Neuronal stem cell (in vitro differentiated cells): ENCODE results near the gene NPFF.

Experiments used
- DNase-seq: peaks from one replicate; pipeline ENCODE4 v3.0.0-alpha.2; 2013; ENCODE audit warnings: low spot score
- H2AFZ ChIP-seq: one replicate; pipeline ENCODE4 v1.6.1; 2013; ENCODE audit warnings: mild to moderate bottlenecking, low read length, inconsistent platforms
- H2AK5ac ChIP-seq: 2 replicates; pipeline ENCODE4 v1.6.1; 2013; ENCODE audit warnings: low read depth, mild to moderate bottlenecking, inconsistent platforms, low read length, moderate library complexity, mixed read lengths
- H2BK120ac ChIP-seq: 2 replicates; pipeline ENCODE4 v1.6.1; 2013; ENCODE audit warnings: low read depth, mild to moderate bottlenecking, inconsistent platforms, low read length, moderate library complexity, mixed read lengths
- H2BK12ac ChIP-seq: one replicate; pipeline ENCODE4 v1.6.1; 2013; ENCODE audit warnings: low read length, inconsistent platforms
- H2BK15ac ChIP-seq: 2 replicates; pipeline ENCODE4 v1.6.1; 2013; ENCODE audit warnings: mild to moderate bottlenecking, low read length, inconsistent platforms, mixed read lengths
- H2BK5ac ChIP-seq: one replicate; pipeline ENCODE4 v1.6.1; 2013; ENCODE audit warnings: inconsistent platforms, mild to moderate bottlenecking, low read length, moderate library complexity
- H3K14ac ChIP-seq: one replicate; pipeline ENCODE4 v1.6.1; 2013; ENCODE audit warnings: low read length, inconsistent platforms
- H3K18ac ChIP-seq: 2 replicates; pipeline ENCODE4 v1.6.1; 2013; ENCODE audit warnings: low read length, inconsistent platforms
- H3K23ac ChIP-seq: 2 replicates; pipeline ENCODE4 v1.6.1; 2013; ENCODE audit warnings: low read depth, mild to moderate bottlenecking, mixed read lengths, low read length, inconsistent platforms; ENCODE audit not compliant: poor library complexity
- H3K27ac ChIP-seq: replicated peaks from 3 replicates; pipeline ENCODE4 v1.5.1; 2013; ENCODE audit warnings: low read length, inconsistent platforms
- H3K27me3 ChIP-seq, 3 experiments: 2 replicates each; pipeline ENCODE4 v1.6.1; 2013; ENCODE audit warnings: low read length in 3 of 3, mild to moderate bottlenecking in 2 of 3, inconsistent platforms in 1 of 3, low read depth in 1 of 3, mixed read lengths in 1 of 3, moderate library complexity in 1 of 3; ENCODE audit not compliant: control insufficient read depth in 3 of 3, insufficient read depth in 3 of 3
- H3K36me3 ChIP-seq, 2 donors: replicated peaks in 1 of 2; 2 replicates each; pipeline ENCODE4 v1.6.1; 2013; ENCODE audit warnings: low read length in 2 of 2; ENCODE audit not compliant: control insufficient read depth in 2 of 2, insufficient read depth in 2 of 2
- H3K4ac ChIP-seq: 2 replicates; pipeline ENCODE4 v1.6.1; 2013; ENCODE audit warnings: inconsistent platforms, mild to moderate bottlenecking, low read length, moderate library complexity
- H3K4me1 ChIP-seq, 2 donors: 1 replicate in 1 of 2; 2 replicates in 1 of 2; pipeline ENCODE4 v1.6.1; 2013; ENCODE audit warnings: low read length in 2 of 2, low read depth in 1 of 2; ENCODE audit not compliant: control insufficient read depth in 2 of 2, insufficient read depth in 1 of 2
- H3K4me2 ChIP-seq: one replicate; pipeline ENCODE4 v1.6.1; 2013; ENCODE audit warnings: mild to moderate bottlenecking, low read length, inconsistent platforms; ENCODE audit not compliant: insufficient read depth, poor library complexity, severe bottlenecking
- H3K4me3 ChIP-seq, 2 donors: 2 replicates each; pipeline ENCODE4 v1.5.1; 2013; ENCODE audit warnings: low read length in 2 of 2, mild to moderate bottlenecking in 2 of 2, inconsistent platforms in 1 of 2, moderate library complexity in 1 of 2
- H3K79me1 ChIP-seq: one replicate; pipeline ENCODE4 v1.6.1; 2013; ENCODE audit warnings: low read depth, mild to moderate bottlenecking, inconsistent platforms, low read length, moderate library complexity
- H3K9ac ChIP-seq: one replicate; pipeline ENCODE4 v1.6.1; 2013; ENCODE audit warnings: mild to moderate bottlenecking, low read depth, low read length, inconsistent platforms; ENCODE audit not compliant: poor library complexity
- H3K9me3 ChIP-seq, 2 donors: replicated peaks in 1 of 2; 2 replicates each; pipeline versions ENCODE3 to v1.6.1; 2013; ENCODE audit warnings: low read length in 2 of 2, mild to moderate bottlenecking in 2 of 2, inconsistent platforms in 1 of 2, low read depth in 1 of 2, mixed read lengths in 1 of 2, moderate library complexity in 1 of 2; ENCODE audit not compliant: control insufficient read depth in 2 of 2, insufficient read depth in 1 of 2
- H4K8ac ChIP-seq: one replicate; pipeline ENCODE4 v1.6.1; 2013; ENCODE audit warnings: low read depth, mild to moderate bottlenecking, inconsistent platforms, low read length, moderate library complexity
- H4K91ac ChIP-seq: one replicate; pipeline ENCODE4 v1.6.1; 2013; ENCODE audit warnings: low read length, low read depth, mild to moderate bottlenecking, inconsistent platforms; ENCODE audit not compliant: poor library complexity
- WGBS, 2 donors: extraction: QIAGEN DNeasy Blood & Tissue Kit; methylation state at CpG; one replicate each; pipeline ENCODE4 v1.1.7; 2013; ENCODE audit warnings: missing lambda C conversion rate in 2 of 2, mixed read lengths in 1 of 2; ENCODE audit not compliant: insufficient read length in 2 of 2, insufficient replicate concordance in 1 of 2; ENCODE audit errors: extremely low coverage in 2 of 2; 5-methylcytosine and 5-hydroxymethylcytosine counted together

NPFF gene

DNA sequence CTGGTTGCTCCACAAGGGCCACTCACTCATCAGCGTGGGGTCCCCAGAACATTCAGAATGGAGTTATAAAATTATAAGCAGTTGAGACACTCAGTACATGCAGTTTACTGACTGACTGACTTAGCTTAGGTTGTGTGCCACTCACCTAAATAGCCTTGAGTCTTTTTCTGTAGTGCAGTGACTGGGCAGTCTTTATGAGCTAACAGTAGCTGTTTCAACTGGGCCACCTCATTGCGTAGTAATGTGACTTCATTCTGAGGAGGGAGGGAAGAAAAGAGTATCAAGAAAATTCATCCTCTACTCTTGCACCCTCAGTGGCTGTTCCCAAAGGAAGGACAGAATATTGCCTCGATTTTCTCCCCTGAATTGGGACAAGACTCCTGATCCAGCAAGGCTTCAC, 15.8 kb upstream of the NPFF start:
- no peak overlapping the region for H3K4me3 ChIP-seq
- H3K36me3 ChIP-seq, result peaks cover 14 to 79% of the 10 kb centered on the region in 2 donors
- H2AFZ ChIP-seq, result no peak overlapping the region
- no peaks in the 10 kb centered on the region for H3K27me3 ChIP-seq
- WGBS, 2 donors, result no CpG with 5 or more reads among the region's 3 CpGs
- H2BK120ac ChIP-seq, result no peak overlapping the region
- no peak overlapping the region for H4K8ac ChIP-seq
- no peak for DNase-seq
- no peaks in the 10 kb centered on the region for H3K9me3 ChIP-seq
- no peak overlapping the region for H3K4me2 ChIP-seq
- no peak overlapping the region for H3K23ac ChIP-seq
- H2BK12ac ChIP-seq, result no peak overlapping the region
- H3K9ac ChIP-seq, result no peak overlapping the region
- H3K18ac ChIP-seq, result no peak overlapping the region
- no peak overlapping the region for H3K27ac ChIP-seq
- H4K91ac ChIP-seq, result no peak overlapping the region
- no peak overlapping the region for H2AK5ac ChIP-seq
- no peak overlapping the region for H2BK5ac ChIP-seq
- H2BK15ac ChIP-seq, result no peak overlapping the region
- no peaks in the 10 kb centered on the region for H3K4me1 ChIP-seq
- H3K4ac ChIP-seq, result no peak overlapping the region
- no peak overlapping the region for H3K14ac ChIP-seq
- no peaks in the 10 kb centered on the region for H3K79me1 ChIP-seq

DNA sequence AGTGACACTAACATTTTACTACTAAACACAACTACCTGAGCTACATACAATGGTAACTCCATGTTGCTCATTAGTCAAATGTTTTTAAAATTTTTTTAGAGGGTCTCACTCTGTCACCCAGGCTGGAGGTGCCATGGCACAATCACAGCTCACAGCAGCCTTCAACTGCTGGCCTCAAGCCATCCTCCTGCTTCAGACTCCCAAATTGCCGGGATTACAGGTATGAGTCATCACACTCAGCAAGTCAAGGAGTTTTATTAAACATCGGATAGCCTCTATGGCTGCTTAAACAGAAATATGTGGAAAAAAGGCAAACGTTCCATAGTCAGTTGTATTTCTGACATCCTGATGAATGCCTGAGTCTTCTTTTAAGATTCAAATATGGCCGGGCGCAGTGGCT, 11.1 kb upstream of the NPFF start:
- Histone ChIP-seq H3K4me1 (no peaks in the 10 kb centered on the region), H2BK15ac (no peak overlapping the region), H3K9ac (no peak overlapping the region), H3K18ac (no peak overlapping the region), H2BK5ac (no peak overlapping the region), H3K23ac (no peak overlapping the region), H3K27ac (no peak overlapping the region), H3K14ac (no peak overlapping the region), H4K91ac (no peak overlapping the region), H3K79me1 (no peaks in the 10 kb centered on the region), H4K8ac (no peak overlapping the region), H3K27me3 (no peaks in the 10 kb centered on the region), H2AFZ (no peak overlapping the region), H3K36me3 (peaks cover 33 to 92% of the 10 kb centered on the region in 2 donors), H2AK5ac (no peak overlapping the region), H2BK12ac (no peak overlapping the region), H3K4me2 (no peak overlapping the region), H2BK120ac (no peak overlapping the region), H3K9me3 (no peaks in the 10 kb centered on the region), H3K4me3 (no peak overlapping the region), H3K4ac (no peak overlapping the region)
- DNase-seq, result no peak
- WGBS, 2 donors, result no CpG with 5 or more reads among the region's 5 CpGs

DNA sequence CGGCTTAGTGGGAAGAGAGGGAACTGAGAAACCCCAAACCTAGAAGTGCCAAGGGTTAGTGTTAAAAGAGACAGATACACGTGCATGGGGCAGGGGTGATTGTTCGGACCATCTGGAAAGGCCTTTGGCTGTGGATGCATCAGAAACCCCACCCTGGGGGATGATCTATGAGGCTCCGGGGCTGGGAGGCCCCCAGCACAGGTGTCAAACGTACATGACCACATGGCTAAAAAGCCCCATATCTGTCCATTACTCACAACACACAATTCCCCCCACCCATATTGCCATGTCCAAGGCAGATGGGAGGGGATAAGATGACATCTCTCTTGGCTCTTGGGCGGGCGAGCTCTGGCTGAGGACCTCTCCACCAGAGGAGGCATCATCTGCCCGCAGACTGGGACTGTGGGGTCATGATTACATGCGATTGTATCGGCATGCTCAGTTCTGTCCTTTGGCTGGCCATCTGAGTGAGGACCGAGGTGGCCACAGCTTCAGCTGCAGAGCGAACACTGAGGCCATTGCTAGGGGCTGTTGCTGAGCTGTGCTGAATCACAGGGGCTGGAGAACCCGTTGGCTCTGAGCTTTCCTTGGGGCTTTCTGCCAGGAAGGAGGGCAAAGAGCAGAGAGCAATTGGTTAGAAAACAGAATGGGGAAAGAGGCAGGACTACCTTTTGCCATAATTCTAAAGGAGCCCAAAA, 9.6 kb upstream of the NPFF start:
- Histone ChIP-seq H3K9me3 (no peaks in the 10 kb centered on the region), H3K27me3 (no peaks in the 10 kb centered on the region), H3K9ac (no peak overlapping the region), H3K4me3 (no peak overlapping the region), H2BK15ac (no peak overlapping the region), H4K91ac (no peak overlapping the region), H2AK5ac (no peak overlapping the region), H2BK120ac (no peak overlapping the region), H3K36me3 (peaks cover 31 to 92% of the 10 kb centered on the region in 2 donors), H3K4ac (no peak overlapping the region), H3K4me1 (no peaks in the 10 kb centered on the region), H4K8ac (no peak overlapping the region), H2BK12ac (no peak overlapping the region), H3K4me2 (no peak overlapping the region), H3K14ac (no peak overlapping the region), H2AFZ (no peak overlapping the region), H3K79me1 (no peaks in the 10 kb centered on the region), H3K27ac (no peak overlapping the region), H3K23ac (no peak overlapping the region), H2BK5ac (no peak overlapping the region), H3K18ac (no peak overlapping the region)
- DNase-seq, result no peak
- WGBS, 2 donors, result no CpG with 5 or more reads among the region's 13 CpGs

DNA sequence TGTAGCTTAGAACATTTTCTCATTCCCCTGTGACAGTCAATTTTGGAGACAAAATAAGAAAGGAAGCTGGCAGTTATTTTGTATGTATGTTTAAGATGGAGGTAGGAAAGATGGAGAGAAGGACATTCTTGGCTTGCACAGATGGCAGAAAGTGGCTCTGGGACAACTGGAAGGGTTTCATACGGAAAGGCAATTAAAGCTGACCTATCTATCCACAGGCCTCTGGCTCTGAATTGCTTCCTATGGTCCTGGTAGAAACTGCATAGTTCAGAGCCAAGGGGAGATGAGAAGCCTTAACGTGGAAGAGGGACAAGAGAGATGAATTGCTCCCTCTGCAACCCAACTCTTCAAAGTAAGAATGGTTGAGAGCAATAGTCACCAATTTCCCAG, 8.0 kb upstream of the NPFF start:
- Histone ChIP-seq H2BK15ac (no peak overlapping the region), H4K91ac (no peak overlapping the region), H2BK5ac (no peak overlapping the region), H2AFZ (no peak overlapping the region), H2BK120ac (no peak overlapping the region), H3K14ac (no peak overlapping the region), H3K4ac (no peak overlapping the region), H3K4me2 (no peak overlapping the region), H2AK5ac (no peak overlapping the region), H3K18ac (no peak overlapping the region), H3K23ac (no peak overlapping the region), H4K8ac (no peak overlapping the region), H3K4me3 (no peak overlapping the region), H3K27ac (no peak overlapping the region), H3K9me3 (no peaks in the 10 kb centered on the region), H3K9ac (no peak overlapping the region), H3K36me3 (peaks cover 31 to 89% of the 10 kb centered on the region in 2 donors), H2BK12ac (no peak overlapping the region), H3K27me3 (no peaks in the 10 kb centered on the region), H3K79me1 (no peaks in the 10 kb centered on the region), H3K4me1 (no peaks in the 10 kb centered on the region)
- WGBS, 2 donors, result no CpG with 5 or more reads among the region's 2 CpGs
- no peak for DNase-seq
